Thyroid gland (tissue), 4 donors: ENCODE results near the gene CLN3. TPM values are rescaled to one million over a fixed set of nuclear protein-coding genes. Genes with fewer than 3 reads are reported as not detected.

Experiments used
- DNase-seq, 2 donors: peaks; one replicate each; pipeline ENCODE4 v3.0.0-alpha.2; 2019
- H3K27ac ChIP-seq, 3 donors: fragments of 200-600 bp; sonication (generic); 1 replicate in 2 of 3; 2 replicates in 1 of 3; pipeline ENCODE4 v1.5.1; 2016 to 2019; ENCODE audit warnings: mild to moderate bottlenecking in 1 of 3, moderate library complexity in 1 of 3
- H3K27me3 ChIP-seq: fragments of 200-600 bp; sonication (generic); one replicate; pipeline ENCODE4 v1.5.1; 2019
- H3K36me3 ChIP-seq, 2 donors: fragments of 200-600 bp; sonication (generic); one replicate each; pipeline ENCODE4 v1.5.1; 2016 to 2019
- H3K4me1 ChIP-seq, 2 donors: fragments of 200-600 bp; sonication (generic); one replicate each; pipeline ENCODE4 v1.5.1; 2017 to 2019
- H3K4me3 ChIP-seq, 3 donors: fragments of 200-600 bp; sonication (generic); replicated peaks in 1 of 3; 1 replicate in 2 of 3; 2 replicates in 1 of 3; pipeline ENCODE4 v1.5.1; 2016; ENCODE audit warnings: mild to moderate bottlenecking in 1 of 3
- H3K9me3 ChIP-seq: fragments of 200-600 bp; sonication (generic); one replicate; pipeline ENCODE4 v1.5.1; 2017
- POLR2A ChIP-seq, 2 donors: fragments of 450-650 bp; IDR thresholded peaks; one replicate each; pipeline ENCODE4 v1.6.1; 2017; ENCODE audit warnings: antibody characterized with exemption in 2 of 2, mild to moderate bottlenecking in 2 of 2, moderate library complexity in 1 of 2
- WGBS, 2 donors: methylation state at CpG; one replicate each; pipeline ENCODE4 v1.1.5; 2017; 5-methylcytosine and 5-hydroxymethylcytosine counted together
- intact Hi-C: fragments of 100-400 bp; cut with DNase I; formaldehyde crosslinking; loops from one replicate; pipeline ENCODE4 v1.15.1; 2023
- total RNA-seq, 4 donors: library from RNA; depleted of rRNA; stranded (reverse); fragments of >200 nt; gene quantifications; one replicate each; pipeline ENCODE4 v1.2.3, GENCODE V29; 2016
- TF ChIP-seq, protein P1 (sequence below), 6 experiments: fragments of 200-600 bp in 3 of 6; fragments of 450-650 bp in 3 of 6; sonication (generic) in 3 of 6; IDR thresholded peaks; one replicate each; pipeline ENCODE4 v1.5.1; 2016 to 2019; ENCODE audit warnings: antibody characterized with exemption in 6 of 6, mild to moderate bottlenecking in 2 of 6, inconsistent platforms in 1 of 6, moderate library complexity in 1 of 6

The CLN3 gene
- total RNA-seq, 4 donors from 2014 or later: 32.5 to 80.9 (median 50.3) TPM

DNA sequence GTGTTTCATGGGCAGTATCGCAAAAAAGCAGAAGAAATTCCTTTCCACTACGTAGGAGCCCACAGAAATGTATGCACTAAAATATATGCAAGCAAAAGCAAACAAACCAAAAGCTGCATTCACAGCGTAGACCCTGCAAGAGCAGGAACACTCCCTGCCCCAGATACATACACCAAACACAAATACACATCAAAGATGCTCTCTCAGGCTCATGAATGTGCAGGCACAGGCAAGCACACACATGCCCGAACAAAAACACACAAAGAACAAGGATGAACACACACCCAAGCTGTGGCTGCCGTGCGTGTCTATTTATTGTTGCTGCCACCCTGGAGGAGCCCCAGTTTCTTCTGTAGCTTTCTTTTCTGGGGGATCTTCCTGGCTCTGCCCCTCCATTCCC lies 45.2 kb upstream of the CLN3 start:
- Histone ChIP-seq H3K27me3 (no peaks in the 10 kb centered on the region), H3K27ac (peak overlapping the region; percentile 92 to 98 (median 97)), H3K9me3 (no peaks in the 10 kb centered on the region), H3K4me1 (peaks cover 41 to 50% of the 10 kb centered on the region in 2 donors), H3K36me3 (peaks cover 0 to 7% of the 10 kb centered on the region in 2 donors), H3K4me3 (peak overlapping the region; percentile 43 to 61 (median 59))
- 74 to 75% methylated on average over 6 of the region's 6 CpGs for WGBS, 2 donors
- no peak for DNase-seq
- TF ChIP-seq, protein P1, sequence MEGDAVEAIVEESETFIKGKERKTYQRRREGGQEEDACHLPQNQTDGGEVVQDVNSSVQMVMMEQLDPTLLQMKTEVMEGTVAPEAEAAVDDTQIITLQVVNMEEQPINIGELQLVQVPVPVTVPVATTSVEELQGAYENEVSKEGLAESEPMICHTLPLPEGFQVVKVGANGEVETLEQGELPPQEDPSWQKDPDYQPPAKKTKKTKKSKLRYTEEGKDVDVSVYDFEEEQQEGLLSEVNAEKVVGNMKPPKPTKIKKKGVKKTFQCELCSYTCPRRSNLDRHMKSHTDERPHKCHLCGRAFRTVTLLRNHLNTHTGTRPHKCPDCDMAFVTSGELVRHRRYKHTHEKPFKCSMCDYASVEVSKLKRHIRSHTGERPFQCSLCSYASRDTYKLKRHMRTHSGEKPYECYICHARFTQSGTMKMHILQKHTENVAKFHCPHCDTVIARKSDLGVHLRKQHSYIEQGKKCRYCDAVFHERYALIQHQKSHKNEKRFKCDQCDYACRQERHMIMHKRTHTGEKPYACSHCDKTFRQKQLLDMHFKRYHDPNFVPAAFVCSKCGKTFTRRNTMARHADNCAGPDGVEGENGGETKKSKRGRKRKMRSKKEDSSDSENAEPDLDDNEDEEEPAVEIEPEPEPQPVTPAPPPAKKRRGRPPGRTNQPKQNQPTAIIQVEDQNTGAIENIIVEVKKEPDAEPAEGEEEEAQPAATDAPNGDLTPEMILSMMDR (IDR thresholded peaks at IDR 0.05): no peak
- no peak for TF ChIP-seq POLR2A (IDR thresholded peaks at IDR 0.05)
- intact Hi-C loops: no loop called here

DNA sequence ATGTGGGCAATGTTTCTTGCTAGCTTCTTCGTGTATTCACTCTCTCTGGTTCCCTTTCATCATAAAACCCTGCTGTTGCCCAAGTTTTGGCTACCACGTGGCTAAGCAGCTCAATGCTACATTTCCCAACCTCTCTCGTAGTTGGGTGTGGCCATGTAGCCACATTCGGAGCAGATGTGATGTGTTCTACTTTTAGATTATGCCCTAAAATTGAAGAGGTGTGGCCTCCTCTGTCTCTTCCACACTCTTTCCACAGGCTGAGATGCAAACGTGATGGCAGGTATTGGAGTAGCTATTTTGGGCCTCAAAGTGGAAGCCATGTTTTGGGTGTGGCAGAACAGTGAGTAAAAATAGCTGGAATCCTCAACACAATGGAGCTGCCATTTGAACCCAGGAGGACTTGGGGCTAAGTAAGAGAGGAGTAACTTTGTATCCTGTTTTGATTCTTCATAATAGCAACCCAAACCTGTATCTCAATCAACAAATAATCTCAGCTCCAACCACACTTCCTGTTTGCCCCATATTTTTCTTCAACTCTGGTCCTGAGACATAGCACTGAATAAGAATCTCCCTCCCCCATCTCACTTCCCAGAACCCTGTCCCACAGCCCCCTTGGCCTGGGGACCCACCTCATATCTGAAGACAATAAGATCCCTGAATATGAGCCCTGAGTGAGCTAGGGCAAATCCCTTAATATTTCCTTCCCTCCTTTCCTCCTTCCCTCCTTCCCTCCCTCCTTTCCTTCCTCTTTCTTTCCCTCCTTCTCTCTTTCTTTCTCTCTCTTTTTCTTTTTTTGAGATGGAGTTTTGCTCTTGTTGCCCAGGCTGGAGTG lies 42.9 kb upstream of the CLN3 start:
- WGBS, 2 donors: 69 to 79% methylated on average over 5 of the region's 5 CpGs
- Histone ChIP-seq H3K9me3 (no peaks in the 10 kb centered on the region), H3K4me1 (peaks cover 49 to 55% of the 10 kb centered on the region in 2 donors), H3K27ac (peak overlapping the region; percentile 46 to 97 (median 85)), H3K36me3 (peaks cover 0 to 7% of the 10 kb centered on the region in 2 donors), H3K27me3 (no peaks in the 10 kb centered on the region), H3K4me3 (no peak overlapping the region)
- TF ChIP-seq POLR2A (IDR thresholded peaks at IDR 0.05): no peak
- TF ChIP-seq, protein P1 (IDR thresholded peaks at IDR 0.05): no peak
- intact Hi-C loops: no loop called here
- DNase-seq: peak in 1 of 2 donors; percentile 22

DNA sequence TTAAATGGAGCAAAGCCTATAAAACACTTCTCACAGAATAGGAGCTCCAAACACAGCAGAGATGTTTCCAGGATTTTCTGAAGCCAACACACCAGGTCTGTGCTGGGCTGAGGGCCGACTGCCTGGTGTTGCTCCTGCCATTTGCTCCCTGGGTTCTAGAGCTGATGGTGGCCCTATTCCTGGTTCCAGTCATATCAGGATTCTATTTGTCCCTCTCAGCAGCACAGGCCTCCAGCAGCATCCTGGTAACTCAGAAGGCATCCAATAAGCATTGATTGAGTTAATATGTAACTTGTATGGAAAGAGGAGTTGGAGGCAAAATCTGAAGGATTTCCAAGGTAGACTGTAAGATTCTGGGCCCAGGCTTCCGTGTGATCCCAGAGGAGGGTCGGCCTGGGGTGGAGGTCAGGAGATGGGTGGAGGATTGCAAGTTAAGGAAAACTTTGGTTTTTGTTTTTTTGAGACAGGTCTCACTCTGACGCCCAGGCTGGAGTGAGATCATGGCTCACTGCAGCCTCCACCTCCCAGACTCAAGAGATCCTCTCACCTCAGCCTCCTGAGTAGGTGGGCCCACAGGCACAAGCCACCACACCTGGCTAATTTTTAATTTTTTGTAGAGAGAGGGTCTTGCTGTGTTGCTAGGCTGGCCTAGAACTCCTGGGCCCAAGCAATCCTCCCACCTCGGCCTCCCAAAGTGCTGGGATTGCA lies 41.2 kb upstream of the CLN3 start:
- DNase-seq: no peak
- intact Hi-C loops: no loop called here
- no peaks in the 10 kb centered on the region for H3K27me3 ChIP-seq
- no peak for TF ChIP-seq POLR2A (IDR thresholded peaks at IDR 0.05)
- TF ChIP-seq, protein P1 (IDR thresholded peaks at IDR 0.05): no peak
- peaks cover 48 to 56% of the 10 kb centered on the region in 2 donors for H3K4me1 ChIP-seq
- H3K4me3 ChIP-seq: no peak overlapping the region
- H3K36me3 ChIP-seq: peaks cover 0 to 7% of the 10 kb centered on the region in 2 donors
- H3K9me3 ChIP-seq: no peaks in the 10 kb centered on the region
- 88 to 92% methylated on average over 5 of the region's 5 CpGs for WGBS, 2 donors
- peak overlapping the region; percentile 72 to 89 (median 85) for H3K27ac ChIP-seq

DNA sequence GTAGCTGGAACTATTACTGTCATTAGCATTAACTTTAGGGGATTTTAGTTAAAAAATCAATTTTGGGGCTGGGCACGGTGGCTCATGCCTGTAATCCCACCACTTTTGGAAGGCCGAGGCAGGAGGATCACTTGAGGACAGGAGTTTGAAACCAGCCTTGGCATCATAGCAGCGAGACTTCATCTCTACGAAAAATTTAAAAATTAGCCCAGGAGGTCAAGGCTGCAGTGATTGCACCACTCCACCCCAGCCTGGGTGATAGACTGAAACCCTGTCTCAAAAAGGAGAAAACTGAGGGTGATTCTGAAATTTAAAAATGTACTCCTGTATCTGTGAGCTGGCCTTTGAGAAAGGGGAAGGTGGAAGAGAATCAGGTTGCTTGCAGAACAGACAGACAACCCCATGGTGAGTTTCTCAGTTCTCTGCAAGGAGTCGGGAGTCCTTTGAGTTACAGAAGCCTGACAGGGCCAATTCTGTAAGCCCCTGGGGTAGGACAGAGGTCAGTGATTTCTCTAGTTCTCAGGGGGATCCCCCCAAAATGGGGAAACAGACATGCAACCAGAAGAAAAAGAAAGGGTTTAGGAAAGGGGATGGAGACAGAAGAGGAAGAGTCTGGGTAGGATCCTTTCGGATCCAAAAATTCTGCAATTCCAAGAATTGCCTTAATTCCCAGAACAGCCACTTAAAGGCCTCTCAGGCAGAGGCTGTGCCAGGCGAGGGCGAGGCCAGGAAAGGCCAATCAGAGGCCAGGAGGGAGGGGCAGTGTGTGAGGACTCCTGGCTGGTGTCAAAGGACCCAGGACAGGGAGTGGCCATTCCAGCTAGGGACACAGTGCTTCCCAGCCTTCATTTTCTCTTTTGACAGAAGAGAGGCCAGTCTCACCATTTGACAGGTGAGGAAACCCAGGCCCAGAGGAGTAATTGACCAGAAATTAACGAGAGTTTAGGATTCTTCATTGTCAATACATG lies 40.2 kb upstream of the CLN3 start:
- DNase-seq: peak; percentile 92 to 94
- intact Hi-C loops: no loop called here
- Histone ChIP-seq H3K27me3 (no peaks in the 10 kb centered on the region), H3K9me3 (no peaks in the 10 kb centered on the region), H3K4me1 (peaks cover 46 to 62% of the 10 kb centered on the region in 2 donors), H3K36me3 (peaks cover 0 to under 1% of the 10 kb centered on the region in 2 donors), H3K4me3 (no peak overlapping the region), H3K27ac (peak overlapping the region; percentile 72 to 89 (median 85))
- TF ChIP-seq POLR2A (IDR thresholded peaks at IDR 0.05): peak in 1 of 2 donors; percentile 87
- TF ChIP-seq, protein P1 (IDR thresholded peaks at IDR 0.05): no peak
- WGBS, 2 donors: 55 to 61% methylated on average over 9 of the region's 9 CpGs
